CD4-positive, alpha-beta T cell (primary cell): ENCODE measurements around the gene ZC3H13. TPM values are rescaled to one million over a fixed set of nuclear protein-coding genes. Genes with fewer than 3 reads are reported as not detected.

Experiments
- ATAC-seq: fragments of 200-7000 bp; cut with Tn5 transposase; one replicate; pipeline ENCODE4 v1.10.0; 2022; ENCODE audit warnings: mild to moderate bottlenecking; ENCODE audit not compliant: poor library complexity
- CTCF ChIA-PET: fragments of 350-600 bp; sonication (Branson Sonifier 250); formaldehyde crosslinking; loops from one replicate; lab custom pipeline; 2021; ENCODE audit warnings: antibody characterized with exemption, inconsistent platforms; lab: Charles Lee
- POLR2A ChIA-PET: fragments of 350-600 bp; sonication (Branson Sonifier 250); formaldehyde crosslinking; loops from one replicate; lab custom pipeline; 2021; ENCODE audit warnings: antibody characterized with exemption, inconsistent platforms; lab: Charles Lee
- DNase-seq, 14 experiments: peaks; one replicate each; pipeline ENCODE4 v3.0.0-alpha.2; 2013 to 2020; ENCODE audit warnings: mixed read lengths in 2 of 14
- H3K27ac ChIP-seq, 2 donors: one replicate each; pipeline versions ENCODE4 v1.5.1 to v1.7.0; 2013; ENCODE audit warnings: low read length in 2 of 2, low read depth in 1 of 2, mild to moderate bottlenecking in 1 of 2
- H3K27me3 ChIP-seq, 2 experiments: 1 replicate in 1 of 2; 2 replicates in 1 of 2; pipeline versions ENCODE4 v1.6.1 to v1.7.0; 2013; ENCODE audit warnings: low read length in 2 of 2, control low read depth in 1 of 2, mild to moderate bottlenecking in 1 of 2, moderate library complexity in 1 of 2; ENCODE audit not compliant: insufficient read depth in 2 of 2, control insufficient read depth in 1 of 2
- H3K36me3 ChIP-seq: one replicate; pipeline ENCODE4 v1.6.1; 2013; ENCODE audit warnings: low read length, control low read depth; ENCODE audit not compliant: insufficient read depth
- H3K4me1 ChIP-seq: one replicate; pipeline ENCODE4 v1.6.1; 2013; ENCODE audit warnings: low read length, control low read depth; ENCODE audit not compliant: insufficient read depth
- H3K4me3 ChIP-seq: one replicate; pipeline ENCODE4 v1.5.1; 2013; ENCODE audit warnings: mild to moderate bottlenecking, low read length, moderate library complexity
- H3K9me3 ChIP-seq, 2 experiments: 1 replicate in 1 of 2; 2 replicates in 1 of 2; pipeline versions ENCODE4 v1.6.1 to v1.7.0; 2013; ENCODE audit warnings: low read length in 2 of 2, mild to moderate bottlenecking in 2 of 2, control low read depth in 1 of 2, moderate library complexity in 1 of 2; ENCODE audit not compliant: control insufficient read depth in 1 of 2, insufficient read depth in 1 of 2
- H3K27ac Mint-ChIP-seq: one replicate; pipeline ENCODE4 v1.8.0; 2020; ENCODE audit warnings: mixed read lengths
- H3K27me3 Mint-ChIP-seq: one replicate; pipeline ENCODE4 v1.8.0; 2021; ENCODE audit warnings: mixed read lengths
- H3K36me3 Mint-ChIP-seq: one replicate; pipeline ENCODE4 v1.8.0; 2021; ENCODE audit warnings: low read depth, mixed read lengths
- H3K4me1 Mint-ChIP-seq: one replicate; pipeline ENCODE4 v1.8.0; 2021; ENCODE audit warnings: low read depth, mixed read lengths
- H3K4me3 Mint-ChIP-seq: one replicate; pipeline ENCODE4 v1.8.0; 2020; ENCODE audit warnings: mild to moderate bottlenecking, mixed read lengths
- H3K9me3 Mint-ChIP-seq: one replicate; pipeline ENCODE4 v1.8.0; 2020; ENCODE audit warnings: mixed read lengths
- CTCF ChIP-seq: fragments of 200-600 bp; IDR thresholded peaks from one replicate; pipeline ENCODE4 v1.8.0; 2022; ENCODE audit warnings: antibody characterized with exemption, mild to moderate bottlenecking
- intact Hi-C, 2 experiments: fragments of 100-400 bp; cut with DNase I in 1 of 2; cut with micrococcal nuclease in 1 of 2; formaldehyde crosslinking; loops; one replicate each; pipeline versions ENCODE4 v1.15.1 to v1.9.0; 2023 to 2025; cut with DNase I, micrococcal nuclease
- total RNA-seq, 174 experiments: library from RNA in 2 of 174; stranded (reverse) in 2 of 174; gene quantifications; one replicate each; pipeline ENCODE4 v1.2.3 and lab custom pipeline; 2021 to 2026

Gene ZC3H13
- total RNA-seq, 2 experiments from 2014 or later = 36.5 to 43.8 TPM

GRCh38 chr13:45932172-45932571, 120.4 kb downstream of the ZC3H13 start:
- no peak for TF ChIP-seq CTCF
- intact Hi-C loops = no loop called here
- Mint-ChIP-seq H3K27me3 (peaks cover 5% of the 10 kb centered on the region), H3K4me3 (no peak overlapping the region), H3K4me1 (no peaks in the 10 kb centered on the region), H3K9me3 (no peaks in the 10 kb centered on the region), H3K27ac (no peak overlapping the region), H3K36me3 (no peaks in the 10 kb centered on the region)
- no peak overlapping the region for H3K4me3 ChIP-seq
- ChIA-PET CTCF (no interaction called here), POLR2A (no interaction called here)
- peaks cover 0 to 5% of the 10 kb centered on the region in 2 experiments for H3K27me3 ChIP-seq
- no peaks in the 10 kb centered on the region for H3K4me1 ChIP-seq
- no peak overlapping the region for H3K27ac ChIP-seq
- no peak for DNase-seq
- ATAC-seq = no peak
- no peaks in the 10 kb centered on the region for H3K9me3 ChIP-seq
- no peaks in the 10 kb centered on the region for H3K36me3 ChIP-seq

GRCh38 chr13:45931211-45931610, 121.3 kb downstream of the ZC3H13 start:
- ChIA-PET POLR2A (no interaction called here), CTCF (no interaction called here)
- H3K4me3 Mint-ChIP-seq = no peak overlapping the region
- no peak overlapping the region for H3K4me3 ChIP-seq
- peaks cover 0 to 5% of the 10 kb centered on the region in 2 experiments for H3K27me3 ChIP-seq
- H3K27ac Mint-ChIP-seq = no peak overlapping the region
- H3K27ac ChIP-seq = no peak overlapping the region
- TF ChIP-seq CTCF = no peak
- no peaks in the 10 kb centered on the region for H3K4me1 ChIP-seq
- no peaks in the 10 kb centered on the region for H3K9me3 Mint-ChIP-seq
- H3K27me3 Mint-ChIP-seq = peaks cover 5% of the 10 kb centered on the region
- H3K36me3 ChIP-seq = no peaks in the 10 kb centered on the region
- no peak for DNase-seq
- H3K36me3 Mint-ChIP-seq = no peaks in the 10 kb centered on the region
- no peaks in the 10 kb centered on the region for H3K4me1 Mint-ChIP-seq
- no peaks in the 10 kb centered on the region for H3K9me3 ChIP-seq
- intact Hi-C loops = no loop called here
- ATAC-seq = no peak

- POLR2A ChIA-PET = no interaction called here
- H3K4me1 Mint-ChIP-seq = no peaks in the 10 kb centered on the region
- H3K4me3 ChIP-seq = no peak overlapping the region
- DNase-seq (no peak), ATAC-seq (no peak)
- no peaks in the 10 kb centered on the region for H3K9me3 ChIP-seq
- H3K27me3 ChIP-seq = peaks cover 0 to 5% of the 10 kb centered on the region in 2 experiments
- H3K9me3 Mint-ChIP-seq = no peaks in the 10 kb centered on the region
- H3K27ac ChIP-seq = no peak overlapping the region
- no peak overlapping the region for H3K4me3 Mint-ChIP-seq
- no peak overlapping the region for H3K27ac Mint-ChIP-seq
- CTCF ChIA-PET = no interaction called here
- H3K36me3 Mint-ChIP-seq = no peaks in the 10 kb centered on the region
- H3K27me3 Mint-ChIP-seq = peaks cover 5% of the 10 kb centered on the region
- TF ChIP-seq CTCF = no peak
- no peaks in the 10 kb centered on the region for H3K36me3 ChIP-seq
- intact Hi-C loops = no loop called here
- H3K4me1 ChIP-seq = no peaks in the 10 kb centered on the region
Observed at GRCh38 chr13:45930177-45930576, 122.4 kb downstream of the ZC3H13 start.
